ENCODE data around the gene RASAL2. TPM values are rescaled to one million over a fixed set of nuclear protein-coding genes. Genes with fewer than 3 reads are reported as not detected.
"Not testable (repeated sequence)": the region's sequence is repeated elsewhere in the genome, so short reads cannot be mapped to it uniquely, and the experiment has no call there.

The RASAL2 gene
- total RNA-seq, 1 donor from 2014 or later = 5.3 TPM

- ATAC-seq = no peak
- DNase-seq (ENCODE audit: low spot score) = no peak
Measured at GRCh38 chr1:178368208-178368607, 274.3 kb downstream of the RASAL2 start.

- DNase-seq (ENCODE audit: low spot score) = no peak
- ATAC-seq = no peak
Measured at GRCh38 chr1:178371235-178371634, 277.3 kb downstream of the RASAL2 start.

- DNase-seq (ENCODE audit: low spot score) (no peak), ATAC-seq (no peak)
Measured at GRCh38 chr1:178371933-178372388, 278.1 kb downstream of the RASAL2 start.

GRCh38 chr1:178374016-178374415, 280.1 kb downstream of the RASAL2 start:
- DNase-seq (ENCODE audit: low spot score) = no peak
- ATAC-seq = no peak

- DNase-seq (ENCODE audit: low spot score) = no peak
- peak; percentile 75 for ATAC-seq
Measured at GRCh38 chr1:178376008-178376407, 282.1 kb downstream of the RASAL2 start.

- DNase-seq (ENCODE audit: low spot score) (no peak), ATAC-seq (no peak)
Measured at GRCh38 chr1:178379807-178380206, 285.9 kb downstream of the RASAL2 start.

- no peak for DNase-seq (ENCODE audit: low spot score)
- ATAC-seq = no peak
Measured at GRCh38 chr1:178382372-178382771, 288.5 kb downstream of the RASAL2 start.

- ATAC-seq (no peak), DNase-seq (ENCODE audit: low spot score) (no peak)
Measured at GRCh38 chr1:178385662-178386061, 291.8 kb downstream of the RASAL2 start.

GRCh38 chr1:178388418-178389145, 294.7 kb downstream of the RASAL2 start:
- no peak for ATAC-seq
- DNase-seq (ENCODE audit: low spot score) = no peak

- no peak for DNase-seq (ENCODE audit: low spot score)
Measured at GRCh38 chr1:178389441-178389840, 295.5 kb downstream of the RASAL2 start.

GRCh38 chr1:178390280-178390679, 296.4 kb downstream of the RASAL2 start:
- not testable (repeated sequence) for DNase-seq (ENCODE audit: low spot score); ATAC-seq

More at GRCh38 chr1:178389441-178389840, 295.5 kb downstream of the RASAL2 start:
- ATAC-seq = no peak

GRCh38 chr1:178393370-178393769, 299.5 kb downstream of the RASAL2 start:
- no peak for DNase-seq (ENCODE audit: low spot score)
- no peak for ATAC-seq

- ATAC-seq = no peak
- no peak for DNase-seq (ENCODE audit: low spot score)
Measured at GRCh38 chr1:178396789-178397188, 302.9 kb downstream of the RASAL2 start.

GRCh38 chr1:178397678-178398077, 303.8 kb downstream of the RASAL2 start:
- DNase-seq (ENCODE audit: low spot score) = no peak
- no peak for ATAC-seq

- DNase-seq (ENCODE audit: low spot score) = no peak
Measured at GRCh38 chr1:178399177-178399728, 305.3 kb downstream of the RASAL2 start.

GRCh38 chr1:178405137-178405536, 311.2 kb downstream of the RASAL2 start:
- no peak for DNase-seq (ENCODE audit: low spot score)
- no peak for ATAC-seq

More at GRCh38 chr1:178399177-178399728, 305.3 kb downstream of the RASAL2 start:
- no peak for ATAC-seq

GRCh38 chr1:178407215-178407614, 313.3 kb downstream of the RASAL2 start:
- no peak for ATAC-seq
- no peak for DNase-seq (ENCODE audit: low spot score)

- ATAC-seq = no peak
Measured at GRCh38 chr1:178407655-178408054, 313.8 kb downstream of the RASAL2 start.

GRCh38 chr1:178408871-178409270, 315.0 kb downstream of the RASAL2 start:
- DNase-seq (ENCODE audit: low spot score) (no peak), ATAC-seq (no peak)

More at GRCh38 chr1:178407655-178408054, 313.8 kb downstream of the RASAL2 start:
- DNase-seq (ENCODE audit: low spot score) = no peak

- DNase-seq (ENCODE audit: low spot score) = no peak
- no peak for ATAC-seq
Measured at GRCh38 chr1:178409541-178409940, 315.6 kb downstream of the RASAL2 start.

- no peak for DNase-seq (ENCODE audit: low spot score)
- no peak for ATAC-seq
Measured at GRCh38 chr1:178411756-178412399, 318.0 kb downstream of the RASAL2 start.

- ATAC-seq (no peak), DNase-seq (ENCODE audit: low spot score) (no peak)
Measured at GRCh38 chr1:178412400-178412770, 318.5 kb downstream of the RASAL2 start.

Data from left lobe of liver (tissue), 2 donors.